Kidney epithelial cell (primary cell): Measurements from ENCODE around the gene RXYLT1. TPM values are rescaled to one million over a fixed set of nuclear protein-coding genes. Genes with fewer than 3 reads are reported as not detected.

Experiments
- DNase-seq: peaks from one replicate; pipeline ENCODE4 v3.0.0-alpha.2; 2010; ENCODE audit warnings: low read depth
- H3K27me3 ChIP-seq: 2 replicates; pipeline ENCODE4 v1.6.0; 2011; ENCODE audit warnings: low read length; ENCODE audit not compliant: control insufficient read depth, insufficient read depth
- H3K36me3 ChIP-seq: 2 replicates; pipeline ENCODE4 v1.5.1; 2011; ENCODE audit warnings: low read length; ENCODE audit not compliant: control insufficient read depth, insufficient read depth
- H3K4me3 ChIP-seq: 2 replicates; pipeline ENCODE4 v1.5.1; 2011; ENCODE audit warnings: low read depth, mild to moderate bottlenecking, control low read depth, low read length
- CTCF ChIP-seq: IDR thresholded peaks from 2 replicates; pipeline ENCODE4 v1.5.1; 2011; ENCODE audit warnings: mild to moderate bottlenecking, moderate library complexity, low read length, control low read depth, inconsistent platforms; ENCODE audit not compliant: insufficient read depth, poor library complexity, severe bottlenecking
- total RNA-seq: library from RNA; depleted of rRNA; stranded (reverse); fragments of >200 nt; gene quantifications from 2 replicates; pipeline ENCODE4 v1.2.3, GENCODE V29; 2015

Gene RXYLT1
- total RNA-seq, 1 donor from 2014 or later, result 21.1 TPM

GRCh38 chr12:63795944-63796343 is 16.2 kb downstream of the RXYLT1 start:
- H3K4me3 ChIP-seq, result no peak overlapping the region
- no peak for DNase-seq
- no peak for TF ChIP-seq CTCF
- no peaks in the 10 kb centered on the region for H3K36me3 ChIP-seq
- H3K27me3 ChIP-seq, result no peaks in the 10 kb centered on the region

DNA sequence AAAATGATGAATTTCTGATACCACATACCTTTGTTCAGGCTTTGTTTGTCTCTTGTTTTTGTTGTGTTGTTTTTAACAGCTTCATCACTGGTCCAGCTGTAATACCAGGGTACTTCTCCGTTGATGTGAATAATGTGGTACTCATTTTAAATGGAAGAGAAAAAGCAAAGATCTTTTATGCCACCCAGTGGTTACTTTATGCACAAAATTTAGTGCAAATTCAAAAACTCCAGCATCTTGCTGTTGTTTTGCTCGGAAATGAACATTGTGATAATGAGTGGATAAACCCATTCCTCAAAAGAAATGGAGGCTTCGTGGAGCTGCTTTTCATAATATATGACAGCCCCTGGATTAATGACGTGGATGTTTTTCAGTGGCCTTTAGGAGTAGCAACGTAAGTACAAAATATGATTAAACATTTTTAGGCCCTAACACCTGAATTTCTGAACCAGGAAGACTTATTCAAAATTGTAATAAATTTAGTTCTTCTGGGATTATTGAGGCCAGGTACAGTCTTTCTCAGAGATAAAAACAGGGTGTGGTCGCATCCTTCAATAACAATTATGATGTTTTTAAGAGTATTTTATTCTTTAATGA is 22.4 kb downstream of the RXYLT1 start:
- no peak overlapping the region for H3K4me3 ChIP-seq
- no peak for DNase-seq
- TF ChIP-seq CTCF, result peak; percentile 56
- peaks cover 2% of the 10 kb centered on the region for H3K36me3 ChIP-seq
- no peaks in the 10 kb centered on the region for H3K27me3 ChIP-seq

DNA sequence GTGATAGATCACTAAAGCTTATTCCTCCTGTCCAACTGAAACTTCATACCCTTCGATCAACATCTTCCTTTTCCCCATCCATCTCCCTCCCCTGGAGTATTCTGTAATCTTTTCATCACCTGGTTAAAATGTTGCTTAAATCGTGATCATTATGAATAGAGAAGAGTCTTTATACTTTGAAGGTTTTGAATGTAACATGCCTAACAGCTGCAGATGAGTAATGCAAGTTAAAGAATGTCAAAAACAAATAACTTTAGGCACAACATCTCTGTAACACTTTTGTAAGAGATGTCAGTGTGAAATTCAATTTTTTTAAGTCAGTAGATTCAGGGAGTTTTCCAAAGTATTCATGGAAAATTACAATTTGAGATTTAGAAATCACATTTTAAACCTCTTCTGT is 25.0 kb downstream of the RXYLT1 start:
- DNase-seq, result no peak
- H3K36me3 ChIP-seq, result peaks cover 2% of the 10 kb centered on the region
- H3K27me3 ChIP-seq, result no peaks in the 10 kb centered on the region
- H3K4me3 ChIP-seq, result no peak overlapping the region
- no peak for TF ChIP-seq CTCF

- H3K36me3 ChIP-seq, result peaks cover 2% of the 10 kb centered on the region
- H3K4me3 ChIP-seq, result no peak overlapping the region
- DNase-seq, result no peak
- no peak for TF ChIP-seq CTCF
- H3K27me3 ChIP-seq, result no peaks in the 10 kb centered on the region
These were observed 26.3 kb downstream of the RXYLT1 start for GRCh38 chr12:63805704-63806672.

DNA sequence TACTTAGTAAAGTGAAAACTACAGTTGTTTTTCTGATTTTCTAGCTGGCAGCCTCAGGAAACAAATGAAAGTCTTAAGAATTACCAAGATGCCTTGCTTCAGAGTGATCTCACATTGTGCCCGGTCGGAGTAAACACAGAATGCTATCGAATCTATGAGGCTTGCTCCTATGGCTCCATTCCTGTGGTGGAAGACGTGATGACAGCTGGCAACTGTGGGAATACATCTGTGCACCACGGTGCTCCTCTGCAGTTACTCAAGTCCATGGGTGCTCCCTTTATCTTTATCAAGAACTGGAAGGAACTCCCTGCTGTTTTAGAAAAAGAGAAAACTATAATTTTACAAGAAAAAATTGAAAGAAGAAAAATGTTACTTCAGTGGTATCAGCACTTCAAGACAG is 28.9 kb downstream of the RXYLT1 start:
- no peak for TF ChIP-seq CTCF
- no peak overlapping the region for H3K4me3 ChIP-seq

More for the DNA sequence above, 28.9 kb downstream of the RXYLT1 start:
- H3K36me3 ChIP-seq, result no peaks in the 10 kb centered on the region
- DNase-seq, result no peak
- no peaks in the 10 kb centered on the region for H3K27me3 ChIP-seq
